ENCODE measurements around the gene CCDC73. TPM values are rescaled to one million over a fixed set of nuclear protein-coding genes. Genes with fewer than 3 reads are reported as not detected.

CCDC73 gene
- total RNA-seq, 4 donors from 2014 or later: not detected

DNA sequence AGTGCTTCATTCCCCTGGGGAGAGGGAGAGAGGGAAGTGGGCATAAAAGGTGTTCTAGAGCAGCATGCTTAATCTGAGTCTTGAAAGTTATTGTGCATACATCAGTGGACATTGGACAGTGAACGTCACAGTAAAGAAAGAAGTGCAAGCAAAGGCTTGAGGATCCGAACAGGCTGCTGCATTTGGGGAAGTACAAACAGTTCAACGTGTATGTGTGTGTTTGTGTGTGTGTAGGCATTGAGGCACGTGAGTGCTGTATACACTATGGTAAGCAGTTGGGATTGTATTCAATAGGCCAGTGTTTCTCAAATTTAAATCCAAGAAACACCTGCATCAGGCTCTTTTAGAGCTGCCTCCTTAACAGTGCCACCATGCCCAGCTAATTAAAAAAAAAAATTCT, 221.2 kb downstream of the CCDC73 start:
- intact Hi-C loops (cut with DNase I; ENCODE audit: low total_unique reads) (no loop called here), in situ Hi-C loops (cut with MboI; ENCODE audit: low sequenced_read_pairs in 4 of 4) (no loop called here)
- ATAC-seq (no peak), DNase-seq (no peak)
- Histone ChIP-seq H3K4me1 (no peaks in the 10 kb centered on the region), H3K27ac (no peak overlapping the region), H3K27me3 (peaks cover 0 to 6% (median 0%) of the 10 kb centered on the region in 3 donors), H3K36me3 (no peaks in the 10 kb centered on the region), H3K9me3 (no peaks in the 10 kb centered on the region), H3K4me3 (no peak overlapping the region)
- no peak for TF ChIP-seq POLR2A (IDR thresholded peaks at IDR 0.05)
- TF ChIP-seq, protein P1, sequence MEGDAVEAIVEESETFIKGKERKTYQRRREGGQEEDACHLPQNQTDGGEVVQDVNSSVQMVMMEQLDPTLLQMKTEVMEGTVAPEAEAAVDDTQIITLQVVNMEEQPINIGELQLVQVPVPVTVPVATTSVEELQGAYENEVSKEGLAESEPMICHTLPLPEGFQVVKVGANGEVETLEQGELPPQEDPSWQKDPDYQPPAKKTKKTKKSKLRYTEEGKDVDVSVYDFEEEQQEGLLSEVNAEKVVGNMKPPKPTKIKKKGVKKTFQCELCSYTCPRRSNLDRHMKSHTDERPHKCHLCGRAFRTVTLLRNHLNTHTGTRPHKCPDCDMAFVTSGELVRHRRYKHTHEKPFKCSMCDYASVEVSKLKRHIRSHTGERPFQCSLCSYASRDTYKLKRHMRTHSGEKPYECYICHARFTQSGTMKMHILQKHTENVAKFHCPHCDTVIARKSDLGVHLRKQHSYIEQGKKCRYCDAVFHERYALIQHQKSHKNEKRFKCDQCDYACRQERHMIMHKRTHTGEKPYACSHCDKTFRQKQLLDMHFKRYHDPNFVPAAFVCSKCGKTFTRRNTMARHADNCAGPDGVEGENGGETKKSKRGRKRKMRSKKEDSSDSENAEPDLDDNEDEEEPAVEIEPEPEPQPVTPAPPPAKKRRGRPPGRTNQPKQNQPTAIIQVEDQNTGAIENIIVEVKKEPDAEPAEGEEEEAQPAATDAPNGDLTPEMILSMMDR (IDR thresholded peaks at IDR 0.05 in 4 of 5, conservative IDR thresholded peaks at IDR 0.05 in 1 of 5): no peak

DNA sequence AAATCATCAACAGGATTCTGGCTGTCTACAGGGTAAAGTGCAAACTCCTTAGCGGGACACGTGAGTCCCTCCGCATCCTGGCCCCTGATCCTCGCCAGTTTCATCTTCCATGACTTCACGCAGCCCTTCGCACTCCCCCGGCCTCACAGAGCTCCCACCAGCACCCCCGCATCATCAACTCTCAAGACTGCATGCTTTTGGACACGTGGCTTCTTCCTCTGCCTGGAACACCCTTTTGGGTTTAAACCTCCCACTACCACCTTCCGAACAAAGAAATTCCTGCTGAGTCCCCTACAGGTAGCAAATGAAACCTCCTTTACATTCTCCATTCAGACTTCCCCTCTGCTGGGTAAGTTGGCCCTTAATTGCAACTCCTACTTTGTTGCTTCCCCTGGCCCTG, 223.4 kb downstream of the CCDC73 start:
- in situ Hi-C loops (cut with MboI; ENCODE audit: low sequenced_read_pairs in 4 of 4) (no loop called here), intact Hi-C loops (cut with DNase I; ENCODE audit: low total_unique reads) (no loop called here)
- Histone ChIP-seq H3K27ac (no peak overlapping the region), H3K4me1 (no peaks in the 10 kb centered on the region), H3K36me3 (no peaks in the 10 kb centered on the region), H3K4me3 (no peak overlapping the region), H3K27me3 (no peaks in the 10 kb centered on the region), H3K9me3 (no peaks in the 10 kb centered on the region)
- no peak for ATAC-seq
- no peak for TF ChIP-seq POLR2A (IDR thresholded peaks at IDR 0.05)
- TF ChIP-seq, protein P1 (IDR thresholded peaks at IDR 0.05 in 4 of 5, conservative IDR thresholded peaks at IDR 0.05 in 1 of 5): no peak
- DNase-seq: no peak

DNA sequence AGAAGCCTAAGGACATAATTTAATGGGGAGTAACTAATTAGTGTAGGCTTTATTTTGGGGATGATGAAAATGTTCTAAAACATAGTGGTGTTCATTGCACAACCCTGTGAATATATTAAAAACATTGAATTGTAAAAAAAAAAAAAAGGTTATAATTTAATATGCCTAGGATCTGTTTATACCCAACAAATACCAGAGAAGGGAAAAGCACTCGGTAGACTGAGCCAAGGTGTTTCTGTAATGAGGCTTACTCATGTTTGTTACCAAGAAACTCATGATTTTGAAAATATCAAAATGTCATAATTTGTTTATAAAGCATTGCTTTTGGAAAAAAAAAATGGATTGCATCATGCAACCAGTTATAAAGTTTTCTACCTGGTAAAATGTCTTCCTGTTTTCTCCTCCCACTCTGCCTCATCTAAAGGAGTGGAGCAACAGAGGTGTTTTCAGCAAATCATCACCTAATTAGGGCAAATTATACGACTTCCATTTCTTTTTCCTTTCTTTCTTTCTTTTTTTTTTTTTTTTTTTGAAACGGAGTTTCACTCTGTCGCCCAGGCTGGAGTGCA, 225.1 kb downstream of the CCDC73 start:
- H3K27me3 ChIP-seq: no peaks in the 10 kb centered on the region
- H3K4me1 ChIP-seq: no peaks in the 10 kb centered on the region
- H3K9me3 ChIP-seq: no peaks in the 10 kb centered on the region
- DNase-seq (no peak), ATAC-seq (no peak)
- H3K27ac ChIP-seq: no peak overlapping the region
- H3K36me3 ChIP-seq: no peaks in the 10 kb centered on the region
- in situ Hi-C loops (cut with MboI; ENCODE audit: low sequenced_read_pairs in 4 of 4) (no loop called here), intact Hi-C loops (cut with DNase I; ENCODE audit: low total_unique reads) (no loop called here)
- TF ChIP-seq, protein P1 (IDR thresholded peaks at IDR 0.05 in 4 of 5, conservative IDR thresholded peaks at IDR 0.05 in 1 of 5): no peak
- TF ChIP-seq POLR2A (IDR thresholded peaks at IDR 0.05): no peak
- no peak overlapping the region for H3K4me3 ChIP-seq

DNA sequence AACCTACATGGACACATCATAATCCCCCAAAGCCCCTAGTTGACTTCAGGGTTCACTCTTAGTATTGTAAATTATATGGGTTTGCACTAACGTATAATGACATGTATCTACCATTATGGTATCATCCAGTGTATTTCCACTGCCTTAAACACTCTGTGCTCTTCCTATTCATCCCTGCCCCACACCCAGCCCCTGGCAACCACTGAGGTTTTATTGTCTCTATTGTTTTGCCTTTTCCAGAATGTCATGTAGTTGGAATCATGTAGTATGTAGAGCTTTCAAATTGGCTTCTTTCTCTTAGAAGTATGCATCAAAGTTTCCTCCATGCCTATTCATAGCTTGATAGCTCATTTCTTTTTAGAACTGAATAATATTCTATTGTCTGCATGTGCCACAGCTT, 227.3 kb downstream of the CCDC73 start:
- no peaks in the 10 kb centered on the region for H3K4me1 ChIP-seq
- DNase-seq (no peak), ATAC-seq (no peak)
- no peaks in the 10 kb centered on the region for H3K36me3 ChIP-seq
- no peak overlapping the region for H3K27ac ChIP-seq
- no peak for TF ChIP-seq POLR2A (IDR thresholded peaks at IDR 0.05)
- TF ChIP-seq, protein P1 (IDR thresholded peaks at IDR 0.05 in 4 of 5, conservative IDR thresholded peaks at IDR 0.05 in 1 of 5): no peak
- no peaks in the 10 kb centered on the region for H3K9me3 ChIP-seq
- H3K27me3 ChIP-seq: no peaks in the 10 kb centered on the region
- intact Hi-C loops (cut with DNase I; ENCODE audit: low total_unique reads) (no loop called here), in situ Hi-C loops (cut with MboI; ENCODE audit: low sequenced_read_pairs in 4 of 4) (no loop called here)
- H3K4me3 ChIP-seq: no peak overlapping the region

DNA sequence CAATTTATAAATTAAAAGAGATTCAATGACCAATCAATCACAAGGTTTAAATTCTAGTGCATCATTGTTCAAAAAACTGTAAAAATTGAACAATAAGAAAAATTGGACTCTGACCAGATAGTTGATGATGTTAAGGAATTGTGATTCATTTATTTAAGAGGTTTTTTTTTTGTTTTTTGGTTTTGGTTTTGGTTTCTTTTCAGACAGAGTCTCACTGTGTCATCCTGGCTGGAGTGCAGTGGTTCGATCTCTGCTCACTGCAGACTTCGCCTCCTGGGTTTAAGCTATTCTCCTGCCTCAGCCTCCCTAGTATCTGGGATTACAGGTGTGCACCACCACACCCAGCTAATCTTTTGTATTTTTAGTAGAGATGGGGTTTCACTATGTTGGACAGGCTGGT, 227.9 kb downstream of the CCDC73 start:
- H3K9me3 ChIP-seq: no peaks in the 10 kb centered on the region
- TF ChIP-seq, protein P1 (IDR thresholded peaks at IDR 0.05 in 4 of 5, conservative IDR thresholded peaks at IDR 0.05 in 1 of 5): no peak
- TF ChIP-seq POLR2A (IDR thresholded peaks at IDR 0.05): no peak
- intact Hi-C loops (cut with DNase I; ENCODE audit: low total_unique reads): no loop called here
- no peaks in the 10 kb centered on the region for H3K4me1 ChIP-seq
- in situ Hi-C loops (cut with MboI; ENCODE audit: low sequenced_read_pairs in 4 of 4): no loop called here
- no peak overlapping the region for H3K27ac ChIP-seq
- DNase-seq (no peak), ATAC-seq (no peak)
- H3K36me3 ChIP-seq: no peaks in the 10 kb centered on the region
- H3K27me3 ChIP-seq: no peaks in the 10 kb centered on the region
- H3K4me3 ChIP-seq: no peak overlapping the region
